ENCODE data around the gene PEX6. TPM values are rescaled to one million over a fixed set of nuclear protein-coding genes. Genes with fewer than 3 reads are reported as not detected.

PEX6 gene
- total and polyA plus RNA-seq, 2 of the 13 experiments (the other 11 are each of a cell fraction or from before 2014, with no cell fraction given): 5.1 to 6.7 TPM

DNA sequence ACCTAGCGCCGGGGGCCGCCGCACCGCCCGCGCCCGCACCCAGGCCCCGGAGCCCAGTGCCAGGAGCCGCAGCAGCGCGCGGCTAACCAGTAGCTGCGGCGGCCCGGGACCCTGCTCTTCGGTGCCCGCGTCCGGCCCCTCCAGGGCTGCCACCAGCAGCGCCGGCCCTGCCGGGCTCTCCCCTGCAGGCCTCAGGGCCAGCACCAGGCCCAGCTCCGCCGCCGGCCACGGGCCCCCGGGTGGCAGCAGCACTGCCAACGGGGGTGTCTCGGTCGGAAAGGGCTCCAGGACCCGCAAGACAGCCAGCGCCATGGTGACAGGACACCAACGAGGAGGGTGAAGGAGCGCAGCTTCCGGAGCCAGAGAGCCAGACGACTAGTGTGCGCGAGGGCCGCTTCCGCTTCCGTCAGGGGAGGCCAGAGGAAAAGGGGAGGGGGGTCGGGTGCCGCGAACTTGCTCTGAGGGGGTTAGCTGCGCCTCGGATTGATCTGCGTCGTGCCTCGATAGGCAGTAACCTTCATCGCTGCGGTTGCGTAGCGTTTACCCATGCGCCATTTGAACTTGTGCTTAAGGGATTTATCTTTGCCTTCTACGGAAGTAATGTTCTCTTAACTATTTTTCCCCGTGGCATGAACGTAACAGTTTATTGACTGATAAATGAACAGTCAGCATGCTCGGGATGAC lies at the start of gene PEX6 (continued):
- TF ChIP-seq, protein P1, sequence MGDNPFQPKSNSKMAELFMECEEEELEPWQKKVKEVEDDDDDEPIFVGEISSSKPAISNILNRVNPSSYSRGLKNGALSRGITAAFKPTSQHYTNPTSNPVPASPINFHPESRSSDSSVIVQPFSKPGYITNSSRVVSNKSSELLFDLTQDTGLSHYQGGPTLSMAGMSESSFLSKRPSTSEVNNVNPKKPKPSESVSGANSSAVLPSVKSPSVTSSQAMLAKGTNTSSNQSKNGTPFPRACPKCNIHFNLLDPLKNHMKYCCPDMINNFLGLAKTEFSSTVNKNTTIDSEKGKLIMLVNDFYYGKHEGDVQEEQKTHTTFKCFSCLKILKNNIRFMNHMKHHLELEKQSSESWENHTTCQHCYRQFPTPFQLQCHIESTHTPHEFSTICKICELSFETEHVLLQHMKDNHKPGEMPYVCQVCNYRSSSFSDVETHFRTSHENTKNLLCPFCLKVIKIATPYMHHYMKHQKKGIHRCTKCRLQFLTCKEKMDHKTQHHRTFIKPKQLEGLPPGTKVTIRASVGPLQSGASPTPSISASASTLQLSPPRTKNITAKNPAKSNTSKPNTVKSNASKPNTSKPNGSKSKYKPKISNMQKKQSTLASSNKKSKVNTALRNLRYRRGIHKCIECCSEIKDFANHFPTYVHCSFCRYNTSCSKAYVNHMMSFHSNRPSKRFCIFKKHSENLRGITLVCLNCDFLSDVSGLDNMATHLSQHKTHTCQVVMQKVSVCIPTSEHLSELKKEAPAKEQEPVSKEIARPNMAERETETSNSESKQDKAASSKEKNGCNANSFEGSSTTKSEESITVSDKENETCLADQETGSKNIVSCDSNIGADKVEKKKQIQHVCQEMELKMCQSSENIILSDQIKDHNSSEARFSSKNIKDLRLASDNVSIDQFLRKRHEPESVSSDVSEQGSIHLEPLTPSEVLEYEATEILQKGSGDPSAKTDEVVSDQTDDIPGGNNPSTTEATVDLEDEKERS (CRISPR knock-in tag; IDR thresholded peaks at IDR 0.05): peak; percentile 51; the same call in 1 of the 2 replicates
- TF ChIP-seq CHCHD3 (CRISPR knock-in tag; IDR thresholded peaks at IDR 0.05): no peak; the same call in 1 of the 2 replicates
- TF ChIP-seq, protein P2, sequence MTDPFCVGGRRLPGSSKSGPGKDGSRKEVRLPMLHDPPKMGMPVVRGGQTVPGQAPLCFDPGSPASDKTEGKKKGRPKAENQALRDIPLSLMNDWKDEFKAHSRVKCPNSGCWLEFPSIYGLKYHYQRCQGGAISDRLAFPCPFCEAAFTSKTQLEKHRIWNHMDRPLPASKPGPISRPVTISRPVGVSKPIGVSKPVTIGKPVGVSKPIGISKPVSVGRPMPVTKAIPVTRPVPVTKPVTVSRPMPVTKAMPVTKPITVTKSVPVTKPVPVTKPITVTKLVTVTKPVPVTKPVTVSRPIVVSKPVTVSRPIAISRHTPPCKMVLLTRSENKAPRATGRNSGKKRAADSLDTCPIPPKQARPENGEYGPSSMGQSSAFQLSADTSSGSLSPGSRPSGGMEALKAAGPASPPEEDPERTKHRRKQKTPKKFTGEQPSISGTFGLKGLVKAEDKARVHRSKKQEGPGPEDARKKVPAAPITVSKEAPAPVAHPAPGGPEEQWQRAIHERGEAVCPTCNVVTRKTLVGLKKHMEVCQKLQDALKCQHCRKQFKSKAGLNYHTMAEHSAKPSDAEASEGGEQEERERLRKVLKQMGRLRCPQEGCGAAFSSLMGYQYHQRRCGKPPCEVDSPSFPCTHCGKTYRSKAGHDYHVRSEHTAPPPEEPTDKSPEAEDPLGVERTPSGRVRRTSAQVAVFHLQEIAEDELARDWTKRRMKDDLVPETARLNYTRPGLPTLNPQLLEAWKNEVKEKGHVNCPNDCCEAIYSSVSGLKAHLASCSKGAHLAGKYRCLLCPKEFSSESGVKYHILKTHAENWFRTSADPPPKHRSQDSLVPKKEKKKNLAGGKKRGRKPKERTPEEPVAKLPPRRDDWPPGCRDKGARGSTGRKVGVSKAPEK (CRISPR knock-in tag; IDR thresholded peaks at IDR 0.05; ENCODE audit: borderline replicate concordance): no peak
- TF ChIP-seq, protein P3, sequence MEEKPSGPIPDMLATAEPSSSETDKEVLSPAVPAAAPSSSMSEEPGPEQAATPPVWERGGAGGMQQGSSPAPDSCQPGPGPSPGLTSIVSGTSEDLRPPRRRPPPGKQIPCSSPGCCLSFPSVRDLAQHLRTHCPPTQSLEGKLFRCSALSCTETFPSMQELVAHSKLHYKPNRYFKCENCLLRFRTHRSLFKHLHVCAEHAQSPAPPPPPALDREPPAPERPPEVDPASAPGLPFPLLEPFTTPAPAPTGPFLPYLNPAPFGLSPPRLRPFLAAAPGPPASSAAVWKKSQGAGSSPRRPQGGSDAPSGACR (CRISPR knock-in tag; IDR thresholded peaks at IDR 0.05): peak; percentile 98
- TF ChIP-seq SMARCE1 (IDR thresholded peaks at IDR 0.05; ENCODE audit: borderline replicate concordance): no peak
- TF ChIP-seq POLR2AphosphoS2 (IDR thresholded peaks at IDR 0.05; ENCODE audit: low read depth, low read length): no peak
- peak; percentile 82; the same call in 1 of the 2 replicates for TF ChIP-seq ZNF761 (CRISPR knock-in tag; conservative IDR thresholded peaks at IDR 0.05)
- TF ChIP-seq ZMAT3 (CRISPR knock-in tag; conservative IDR thresholded peaks at IDR 0.05): 0 out of 2 replicates have a peak, but pooled peaks have one; percentile 88
- TF ChIP-seq SKI (IDR thresholded peaks at IDR 0.05; ENCODE audit: partially characterized antibody): no peak
- TF ChIP-seq PCBP2 (optimal IDR thresholded peaks at IDR 0.05; ENCODE audit: low read depth, low read length, poor library complexity, severe bottlenecking): no peak
- no peak for TF ChIP-seq ZNF3 (CRISPR knock-in tag; IDR thresholded peaks at IDR 0.05)
- no peak for TF ChIP-seq HNF4A (CRISPR knock-in tag; IDR thresholded peaks at IDR 0.05)
- TF ChIP-seq, protein P4, sequence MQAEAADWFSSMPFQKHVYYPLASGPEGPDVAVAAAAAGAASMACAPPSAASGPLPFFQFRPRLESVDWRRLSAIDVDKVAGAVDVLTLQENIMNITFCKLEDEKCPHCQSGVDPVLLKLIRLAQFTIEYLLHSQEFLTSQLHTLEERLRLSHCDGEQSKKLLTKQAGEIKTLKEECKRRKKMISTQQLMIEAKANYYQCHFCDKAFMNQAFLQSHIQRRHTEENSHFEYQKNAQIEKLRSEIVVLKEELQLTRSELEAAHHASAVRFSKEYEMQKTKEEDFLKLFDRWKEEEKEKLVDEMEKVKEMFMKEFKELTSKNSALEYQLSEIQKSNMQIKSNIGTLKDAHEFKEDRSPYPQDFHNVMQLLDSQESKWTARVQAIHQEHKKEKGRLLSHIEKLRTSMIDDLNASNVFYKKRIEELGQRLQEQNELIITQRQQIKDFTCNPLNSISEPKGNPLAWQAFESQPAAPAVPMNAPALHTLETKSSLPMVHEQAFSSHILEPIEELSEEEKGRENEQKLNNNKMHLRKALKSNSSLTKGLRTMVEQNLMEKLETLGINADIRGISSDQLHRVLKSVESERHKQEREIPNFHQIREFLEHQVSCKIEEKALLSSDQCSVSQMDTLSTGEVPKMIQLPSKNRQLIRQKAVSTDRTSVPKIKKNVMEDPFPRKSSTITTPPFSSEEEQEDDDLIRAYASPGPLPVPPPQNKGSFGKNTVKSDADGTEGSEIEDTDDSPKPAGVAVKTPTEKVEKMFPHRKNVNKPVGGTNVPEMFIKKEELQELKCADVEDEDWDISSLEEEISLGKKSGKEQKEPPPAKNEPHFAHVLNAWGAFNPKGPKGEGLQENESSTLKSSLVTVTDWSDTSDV (CRISPR knock-in tag; IDR thresholded peaks at IDR 0.05): no peak; the same call in 1 of the 2 replicates
- TF ChIP-seq NCOA2 (CRISPR knock-in tag; IDR thresholded peaks at IDR 0.05): peak; percentile 62; the same call in 1 of the 2 replicates
- TF ChIP-seq ZNF703 (CRISPR knock-in tag; IDR thresholded peaks at IDR 0.05; ENCODE audit: borderline replicate concordance): no peak; the same call in 1 of the 2 replicates
- no peak for TF ChIP-seq CBX2 (IDR thresholded peaks at IDR 0.05; ENCODE audit: low read depth, low read length)
- TF ChIP-seq CBX2 (CRISPR knock-in tag; IDR thresholded peaks at IDR 0.05; ENCODE audit: low read depth): no peak
- no peak for TF ChIP-seq ZNF598 (CRISPR knock-in tag; IDR thresholded peaks at IDR 0.05; ENCODE audit: borderline replicate concordance)
- no peak; the same call in 1 of the 2 replicates for TF ChIP-seq EHMT2 (IDR thresholded peaks at IDR 0.05; ENCODE audit: borderline replicate concordance, low read depth, low read length)

Data from HepG2 (cell line).